Activated CD8-positive, alpha-beta memory T cell treated with anti-CD3 and anti-CD28 coated beads for 48 hours (primary cell): ENCODE measurements around the gene PHKB.
"Not testable (repeated sequence)": the region's sequence is repeated elsewhere in the genome, so short reads cannot be mapped to it uniquely, and the experiment has no call there.

ENCODE experiments used
- DNase-seq, 3 experiments: peaks; one replicate each; pipeline ENCODE4 v3.0.0-alpha.2; 2020; ENCODE audit warnings: low read depth in 2 of 3, low spot score in 2 of 3

Gene PHKB

DNA sequence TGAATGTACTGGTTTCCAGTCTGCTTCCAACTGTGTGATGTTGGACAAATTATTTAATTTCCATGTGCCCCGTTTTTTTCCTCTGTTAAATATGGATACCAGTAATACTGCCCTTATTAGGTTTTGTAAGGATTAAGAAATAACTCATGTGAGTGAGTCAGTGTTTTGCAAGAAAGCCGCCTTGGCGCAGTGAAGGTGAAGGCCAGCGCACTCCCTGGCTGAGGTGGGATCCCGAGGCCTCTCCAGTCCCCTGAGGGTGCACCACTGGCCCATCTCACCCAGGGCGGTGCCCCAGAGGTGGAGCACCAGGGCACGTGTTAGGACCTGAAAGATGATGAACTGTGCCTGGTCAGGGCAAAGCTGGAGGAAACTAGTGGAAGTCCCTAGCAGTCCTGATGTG, 43.5 kb downstream of the PHKB start:
- no peak for DNase-seq

DNA sequence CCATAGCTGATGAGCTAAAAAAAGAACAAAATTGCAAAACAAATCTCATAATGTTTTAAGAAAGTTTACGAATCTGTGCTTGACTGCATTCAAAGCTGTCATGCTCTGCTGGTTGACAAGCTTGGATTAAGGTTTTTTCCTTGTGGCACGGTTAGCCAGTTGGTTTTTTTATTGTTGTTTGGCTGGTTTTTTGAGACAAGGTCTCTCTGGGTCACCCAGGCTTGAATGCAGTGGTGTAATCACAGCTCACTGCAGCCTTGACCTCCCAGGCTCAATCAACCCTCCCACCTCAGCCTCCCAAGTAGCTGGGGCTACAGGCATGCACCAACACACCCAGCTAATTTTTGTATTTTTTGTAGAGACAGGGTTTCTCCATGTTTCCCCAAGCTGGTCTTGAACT, 45.7 kb downstream of the PHKB start:
- DNase-seq: no peak

DNA sequence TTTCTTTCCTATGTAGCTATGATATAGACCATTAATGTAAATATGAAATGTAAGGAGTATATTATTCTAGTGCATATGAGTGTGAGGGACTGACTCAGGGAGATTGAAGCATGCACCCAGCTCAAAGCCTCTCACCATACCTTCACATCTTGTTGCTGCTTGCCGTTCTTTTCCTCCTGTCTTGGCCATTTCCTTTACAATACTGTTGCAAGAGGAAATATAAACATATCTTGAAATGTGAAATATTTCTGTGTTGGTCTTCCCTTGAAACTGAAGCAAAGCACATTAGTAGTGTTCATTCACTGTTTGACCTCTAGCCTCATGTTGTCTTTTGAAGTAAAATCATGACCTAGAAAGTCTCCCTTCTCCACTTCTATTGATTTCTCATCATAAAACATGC, 46.6 kb downstream of the PHKB start:
- no peak for DNase-seq

DNA sequence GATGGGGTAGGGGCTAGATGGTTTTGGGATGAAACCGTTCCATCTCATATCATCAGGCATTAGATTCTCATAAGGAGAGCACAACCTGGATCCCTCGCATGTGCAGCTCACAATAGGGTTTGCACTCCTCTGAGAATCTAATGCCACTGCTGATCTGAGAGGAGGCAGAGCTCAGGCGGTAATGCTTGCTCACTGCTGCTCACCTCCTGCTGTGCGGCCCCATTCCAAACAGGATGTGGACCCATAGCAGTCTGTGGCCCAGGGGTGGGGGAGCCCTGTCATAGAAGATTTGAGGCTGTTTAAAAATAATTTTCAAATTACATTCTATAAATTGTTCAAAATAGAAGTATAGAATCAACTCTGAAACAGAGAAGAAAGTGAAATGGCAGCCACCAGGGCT, 50.8 kb downstream of the PHKB start:
- no peak for DNase-seq

DNA sequence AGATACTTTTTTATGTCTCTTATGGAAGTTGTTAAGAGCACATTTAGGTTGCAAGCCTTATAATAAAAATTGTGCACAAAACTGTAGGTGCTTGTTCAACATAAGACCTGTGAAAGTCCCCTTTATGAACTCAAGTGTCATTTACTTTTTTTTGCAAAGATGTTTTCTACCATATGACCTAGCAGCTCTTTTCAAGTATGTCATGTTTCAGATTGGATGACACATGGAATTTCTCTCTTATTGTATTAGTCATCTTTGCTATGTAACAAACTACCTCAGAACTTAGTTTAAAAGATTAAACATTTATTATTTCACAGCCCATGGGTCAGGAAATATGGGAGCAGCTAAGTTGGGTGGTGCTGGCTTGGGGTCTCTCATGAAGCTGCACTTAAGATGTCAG, 57.9 kb downstream of the PHKB start:
- no peak for DNase-seq

- no peak for DNase-seq
These were observed 58.4 kb downstream of the PHKB start for GRCh38 chr16:47519546-47519945.

- no peak for DNase-seq
These were observed 59.0 kb downstream of the PHKB start for GRCh38 chr16:47519996-47520679.

GRCh38 chr16:47523342-47524006, 62.3 kb downstream of the PHKB start:
- no peak for DNase-seq

DNA sequence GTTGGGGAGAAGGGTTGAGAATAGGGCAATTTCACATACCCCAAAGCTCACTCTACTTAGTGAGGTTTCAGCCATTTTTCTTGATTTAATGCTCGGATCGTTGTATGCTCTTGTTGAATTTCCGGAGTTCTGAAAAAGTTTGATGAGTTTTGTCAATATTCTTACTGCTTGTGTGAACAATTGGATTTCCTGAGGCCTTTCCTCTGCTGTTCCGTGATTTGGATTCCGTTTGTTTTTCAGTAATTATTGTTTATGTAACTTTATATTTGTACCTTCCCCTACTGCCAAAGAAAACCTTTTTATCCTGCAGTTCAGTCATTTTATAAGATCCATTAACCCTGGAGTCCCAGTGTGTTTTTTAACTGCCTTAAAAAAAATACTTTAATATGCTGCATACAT, 62.9 kb downstream of the PHKB start:
- DNase-seq: no peak

- no peak for DNase-seq
These were observed 67.3 kb downstream of the PHKB start for GRCh38 chr16:47528431-47528830.

DNA sequence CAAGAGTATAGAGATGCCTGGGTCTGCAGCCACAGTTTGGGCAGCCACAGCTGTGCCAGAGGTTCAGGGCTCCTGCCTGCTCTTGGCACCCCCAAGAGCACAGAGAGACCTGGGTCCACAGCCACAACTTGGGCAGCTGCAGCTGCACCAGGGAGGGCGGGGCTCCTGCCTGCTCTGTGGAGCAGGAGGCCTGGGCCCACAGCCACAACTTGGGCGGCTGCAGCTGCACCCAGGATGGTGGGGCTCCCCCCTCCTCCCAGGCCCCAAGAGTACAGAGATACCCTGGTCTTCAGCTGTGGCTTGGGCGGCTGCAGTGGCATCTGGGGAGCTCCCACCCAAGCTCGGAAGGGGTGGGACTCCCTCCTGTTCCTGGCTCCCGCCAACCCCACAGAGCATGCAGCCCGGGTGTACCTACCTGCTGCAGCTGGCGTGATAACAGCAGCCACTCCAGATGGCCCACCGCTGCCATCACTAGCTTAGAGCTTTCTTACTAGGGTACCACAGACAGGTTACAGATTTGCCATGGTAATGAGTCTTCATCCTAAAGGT, 72.7 kb downstream of the PHKB start:
- no peak for DNase-seq

GRCh38 chr16:47538472-47538871, 77.3 kb downstream of the PHKB start:
- DNase-seq: no peak

- DNase-seq: not testable (repeated sequence)
These were observed 78.9 kb downstream of the PHKB start for GRCh38 chr16:47539707-47540670.

DNA sequence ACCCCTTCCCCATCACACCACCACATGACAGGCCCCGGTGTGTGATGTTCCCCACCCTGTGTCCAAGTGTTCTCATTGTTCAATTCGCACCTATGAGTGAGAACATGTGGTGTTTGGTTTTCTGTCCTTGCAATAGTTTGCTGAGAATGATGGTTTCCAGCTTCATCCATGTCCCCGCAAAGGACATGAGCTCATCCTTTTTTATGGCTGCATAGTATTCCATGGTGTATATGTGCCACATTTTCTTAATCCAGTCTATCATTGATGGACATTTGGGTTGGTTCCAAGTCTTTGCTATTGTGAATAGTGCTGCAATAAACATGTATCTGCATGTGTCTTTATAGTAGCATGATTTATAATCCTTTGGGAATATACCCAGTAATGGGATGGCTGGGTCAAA, 80.0 kb downstream of the PHKB start:
- not testable (repeated sequence) for DNase-seq

GRCh38 chr16:47544255-47544654, 83.1 kb downstream of the PHKB start:
- DNase-seq: not testable (repeated sequence)

- not testable (repeated sequence) for DNase-seq
These were observed 90.1 kb downstream of the PHKB start for GRCh38 chr16:47551185-47551584.

GRCh38 chr16:47551767-47552166, 90.6 kb downstream of the PHKB start:
- not testable (repeated sequence) for DNase-seq

- no peak for DNase-seq
These were observed 92.9 kb downstream of the PHKB start for GRCh38 chr16:47553853-47554564.

DNA sequence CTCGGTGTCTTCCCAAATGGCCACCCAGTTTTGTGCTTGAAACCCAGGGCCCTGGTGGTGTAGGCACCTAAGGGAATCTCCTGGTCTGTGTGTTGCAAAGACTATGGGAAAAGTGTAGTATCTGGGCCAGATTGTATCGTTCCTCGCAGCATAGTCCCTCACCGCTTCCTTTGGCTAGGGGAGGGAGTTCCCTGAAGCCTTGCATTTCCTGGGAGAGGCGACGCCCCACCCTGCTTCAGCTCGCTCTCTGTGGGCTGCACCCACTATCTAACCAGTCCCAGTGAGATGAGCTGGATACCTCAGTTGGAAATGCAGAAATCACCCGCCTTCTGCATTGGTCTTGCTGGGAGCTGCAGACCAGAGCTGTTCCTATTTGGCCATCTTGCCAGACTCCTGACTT, 93.5 kb downstream of the PHKB start:
- not testable (repeated sequence) for DNase-seq

DNA sequence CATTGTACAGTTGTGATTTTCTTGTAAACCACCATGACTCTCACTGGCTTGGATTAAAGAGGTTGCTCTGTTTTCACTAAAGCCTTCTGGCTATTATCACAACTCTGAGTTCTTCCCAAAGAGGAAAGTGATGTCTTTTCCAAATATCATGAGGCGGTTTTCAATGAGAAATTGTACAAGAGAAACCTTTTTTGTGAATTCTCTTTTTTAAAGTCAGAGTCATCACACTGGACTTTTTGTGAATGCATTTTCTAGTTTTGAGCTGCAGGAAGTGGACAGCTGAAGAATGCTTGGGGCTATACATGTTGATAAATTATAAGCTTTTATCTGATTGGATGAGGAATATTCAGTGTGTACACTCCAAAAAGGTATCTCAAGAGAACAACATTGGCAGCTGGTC, 100.2 kb downstream of the PHKB start:
- DNase-seq: no peak

DNA sequence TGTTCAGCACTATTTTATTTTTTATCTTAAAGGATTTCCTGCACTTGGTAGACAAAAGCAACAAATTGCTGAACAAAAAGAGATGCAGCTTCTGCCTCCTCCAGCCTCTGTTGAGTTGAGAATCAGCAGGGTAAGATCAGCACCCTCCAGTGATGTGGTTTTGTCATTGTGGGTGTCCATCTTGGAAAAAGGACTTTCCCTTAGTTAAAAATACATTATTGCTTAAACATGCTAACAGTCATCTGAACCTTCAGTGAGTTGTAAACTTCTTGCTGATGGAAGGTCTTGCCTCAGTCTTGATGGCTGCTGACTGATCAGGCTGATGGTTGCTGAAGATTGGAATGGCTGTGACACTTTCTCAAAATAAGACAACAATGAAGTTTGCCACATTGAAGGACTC, 101.2 kb downstream of the PHKB start:
- DNase-seq: no peak
